Measurements from ENCODE around the gene PNN.

DNA sequence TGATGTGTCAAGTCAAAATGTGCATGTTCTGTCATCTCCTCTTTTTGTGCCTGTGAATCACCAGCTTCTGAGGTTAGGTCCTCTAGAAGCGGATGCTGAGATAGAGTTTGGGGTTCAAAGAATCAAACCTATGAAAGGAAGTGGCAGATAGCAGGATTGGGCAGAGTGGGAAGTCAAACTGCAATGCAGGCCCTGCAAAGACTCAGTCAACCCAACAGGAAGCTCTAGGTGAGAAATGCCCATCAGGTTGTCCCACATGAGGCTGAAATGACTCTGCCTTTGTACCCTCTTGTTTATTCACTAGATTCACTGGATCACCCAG is 54.1 kb downstream of the PNN start:
- TF ChIP-seq SIN3A (conservative IDR thresholded peaks at IDR 0.05 in 1 of 2, IDR thresholded peaks at IDR 0.05 in 1 of 2; ENCODE audit: low read depth in 1 of 2, low read length in 2 of 2) = no peak
- TF ChIP-seq POLR2A (IDR thresholded peaks at IDR 0.05; ENCODE audit: control extremely low read depth in 1 of 2, low read depth in 2 of 2, low read length in 2 of 2) = no peak
- no peak for TF ChIP-seq POLR2AphosphoS5 (IDR thresholded peaks at IDR 0.05; ENCODE audit: low read depth, low read length)
- TF ChIP-seq, protein P1, sequence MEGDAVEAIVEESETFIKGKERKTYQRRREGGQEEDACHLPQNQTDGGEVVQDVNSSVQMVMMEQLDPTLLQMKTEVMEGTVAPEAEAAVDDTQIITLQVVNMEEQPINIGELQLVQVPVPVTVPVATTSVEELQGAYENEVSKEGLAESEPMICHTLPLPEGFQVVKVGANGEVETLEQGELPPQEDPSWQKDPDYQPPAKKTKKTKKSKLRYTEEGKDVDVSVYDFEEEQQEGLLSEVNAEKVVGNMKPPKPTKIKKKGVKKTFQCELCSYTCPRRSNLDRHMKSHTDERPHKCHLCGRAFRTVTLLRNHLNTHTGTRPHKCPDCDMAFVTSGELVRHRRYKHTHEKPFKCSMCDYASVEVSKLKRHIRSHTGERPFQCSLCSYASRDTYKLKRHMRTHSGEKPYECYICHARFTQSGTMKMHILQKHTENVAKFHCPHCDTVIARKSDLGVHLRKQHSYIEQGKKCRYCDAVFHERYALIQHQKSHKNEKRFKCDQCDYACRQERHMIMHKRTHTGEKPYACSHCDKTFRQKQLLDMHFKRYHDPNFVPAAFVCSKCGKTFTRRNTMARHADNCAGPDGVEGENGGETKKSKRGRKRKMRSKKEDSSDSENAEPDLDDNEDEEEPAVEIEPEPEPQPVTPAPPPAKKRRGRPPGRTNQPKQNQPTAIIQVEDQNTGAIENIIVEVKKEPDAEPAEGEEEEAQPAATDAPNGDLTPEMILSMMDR (IDR thresholded peaks at IDR 0.05; ENCODE audit: control extremely low read depth in 1 of 3, insufficient read depth in 1 of 3, low read depth in 1 of 3, low read length in 3 of 3) = no peak
- TF ChIP-seq, protein P2, sequence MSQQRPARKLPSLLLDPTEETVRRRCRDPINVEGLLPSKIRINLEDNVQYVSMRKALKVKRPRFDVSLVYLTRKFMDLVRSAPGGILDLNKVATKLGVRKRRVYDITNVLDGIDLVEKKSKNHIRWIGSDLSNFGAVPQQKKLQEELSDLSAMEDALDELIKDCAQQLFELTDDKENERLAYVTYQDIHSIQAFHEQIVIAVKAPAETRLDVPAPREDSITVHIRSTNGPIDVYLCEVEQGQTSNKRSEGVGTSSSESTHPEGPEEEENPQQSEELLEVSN (IDR thresholded peaks at IDR 0.05) = no peak
- no peak for TF ChIP-seq YY1 (IDR thresholded peaks at IDR 0.05; ENCODE audit: low read depth, low read length)
